AG04449 (cell line): ENCODE results near the gene AP5S1.

Experiments used
- CTCF ChIA-PET: fragments of 350-600 bp; formaldehyde crosslinking; extraction: SDS; loops from one replicate; lab custom pipeline; 2021; ENCODE audit warnings: antibody characterized with exemption; lab: Yijun Ruan, JAX
- POLR2A ChIA-PET: fragments of 400-600, 350-600 bp; formaldehyde crosslinking; extraction: SDS; loops from one replicate; lab custom pipeline; 2020; ENCODE audit warnings: antibody characterized with exemption, inconsistent platforms; lab: Yijun Ruan, JAX
- DNase-seq: peaks from one replicate; pipeline ENCODE4 v3.0.0-alpha.2; 2010; ENCODE audit warnings: low read depth, low spot score
- H3K4me3 ChIP-seq: 2 replicates; pipeline ENCODE4 v1.5.1; 2011; ENCODE audit warnings: low read depth, mild to moderate bottlenecking, control low read depth, low read length
- TF ChIP-seq, protein P1 (sequence below): IDR thresholded peaks from one replicate; pipeline ENCODE4 v1.5.1; 2011; ENCODE audit warnings: mild to moderate bottlenecking, moderate library complexity, low read length, control low read depth, inconsistent platforms; ENCODE audit not compliant: insufficient read depth; ENCODE audit errors: missing control alignments

The AP5S1 gene

GRCh38 chr20:3803854-3804253, 16.5 kb upstream of the AP5S1 start:
- TF ChIP-seq, protein P1, sequence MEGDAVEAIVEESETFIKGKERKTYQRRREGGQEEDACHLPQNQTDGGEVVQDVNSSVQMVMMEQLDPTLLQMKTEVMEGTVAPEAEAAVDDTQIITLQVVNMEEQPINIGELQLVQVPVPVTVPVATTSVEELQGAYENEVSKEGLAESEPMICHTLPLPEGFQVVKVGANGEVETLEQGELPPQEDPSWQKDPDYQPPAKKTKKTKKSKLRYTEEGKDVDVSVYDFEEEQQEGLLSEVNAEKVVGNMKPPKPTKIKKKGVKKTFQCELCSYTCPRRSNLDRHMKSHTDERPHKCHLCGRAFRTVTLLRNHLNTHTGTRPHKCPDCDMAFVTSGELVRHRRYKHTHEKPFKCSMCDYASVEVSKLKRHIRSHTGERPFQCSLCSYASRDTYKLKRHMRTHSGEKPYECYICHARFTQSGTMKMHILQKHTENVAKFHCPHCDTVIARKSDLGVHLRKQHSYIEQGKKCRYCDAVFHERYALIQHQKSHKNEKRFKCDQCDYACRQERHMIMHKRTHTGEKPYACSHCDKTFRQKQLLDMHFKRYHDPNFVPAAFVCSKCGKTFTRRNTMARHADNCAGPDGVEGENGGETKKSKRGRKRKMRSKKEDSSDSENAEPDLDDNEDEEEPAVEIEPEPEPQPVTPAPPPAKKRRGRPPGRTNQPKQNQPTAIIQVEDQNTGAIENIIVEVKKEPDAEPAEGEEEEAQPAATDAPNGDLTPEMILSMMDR: no peak
- CTCF ChIA-PET: interaction anchor here (1.5 to 1.8 kb wide), 2 partner anchors 10 to 15 kb away, joined by 6 to 9 read pairs; partner anchors contain the start of gene AP5S1
- no peak for DNase-seq
- POLR2A ChIA-PET: no interaction called here
- H3K4me3 ChIP-seq: no peak overlapping the region

- ChIA-PET POLR2A (no interaction called here), CTCF (interaction anchor here (1.5 to 1.8 kb wide), 2 partner anchors 10 to 15 kb away, joined by 6 to 9 read pairs; partner anchors contain the start of gene AP5S1)
- DNase-seq: no peak
- TF ChIP-seq, protein P1: no peak
- no peak overlapping the region for H3K4me3 ChIP-seq
Observed at GRCh38 chr20:3804254-3804751, 16.0 kb upstream of the AP5S1 start.

DNA sequence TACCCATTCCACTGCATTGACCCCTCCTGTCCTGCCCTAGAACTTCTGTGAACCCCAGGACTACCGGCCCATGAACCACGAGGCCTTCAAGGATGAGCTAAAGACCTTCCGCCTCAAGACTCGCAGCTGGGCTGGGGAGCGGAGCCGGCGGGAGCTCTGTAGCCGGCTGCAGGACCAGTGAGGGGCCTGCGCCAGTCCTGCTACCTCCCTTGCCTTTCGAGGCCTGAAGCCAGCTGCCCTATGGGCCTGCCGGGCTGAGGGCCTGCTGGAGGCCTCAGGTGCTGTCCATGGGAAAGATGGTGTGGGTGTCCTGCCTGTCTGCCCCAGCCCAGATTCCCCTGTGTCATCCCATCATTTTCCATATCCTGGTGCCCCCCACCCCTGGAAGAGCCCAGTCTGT, 15.6 kb upstream of the AP5S1 start:
- CTCF ChIA-PET: interaction anchor here (0.6 to 1.8 kb wide), 2 partner anchors 9 to 51 kb away, joined by 3 to 6 read pairs; no protein-coding TSS in a partner anchor
- no peak overlapping the region for H3K4me3 ChIP-seq
- no peak for DNase-seq
- POLR2A ChIA-PET: no interaction called here
- TF ChIP-seq, protein P1: no peak

GRCh38 chr20:3808544-3808943, 11.8 kb upstream of the AP5S1 start:
- H3K4me3 ChIP-seq: no peak overlapping the region
- no peak for DNase-seq
- ChIA-PET POLR2A (interaction anchor here (0.7 kb wide), 1 partner anchor 10 kb away, joined by 3 read pairs; no protein-coding TSS in a partner anchor), CTCF (interaction anchor here (1.1 kb wide), 1 partner anchor 132 kb away, joined by 3 read pairs; no protein-coding TSS in a partner anchor)
- TF ChIP-seq, protein P1: no peak

DNA sequence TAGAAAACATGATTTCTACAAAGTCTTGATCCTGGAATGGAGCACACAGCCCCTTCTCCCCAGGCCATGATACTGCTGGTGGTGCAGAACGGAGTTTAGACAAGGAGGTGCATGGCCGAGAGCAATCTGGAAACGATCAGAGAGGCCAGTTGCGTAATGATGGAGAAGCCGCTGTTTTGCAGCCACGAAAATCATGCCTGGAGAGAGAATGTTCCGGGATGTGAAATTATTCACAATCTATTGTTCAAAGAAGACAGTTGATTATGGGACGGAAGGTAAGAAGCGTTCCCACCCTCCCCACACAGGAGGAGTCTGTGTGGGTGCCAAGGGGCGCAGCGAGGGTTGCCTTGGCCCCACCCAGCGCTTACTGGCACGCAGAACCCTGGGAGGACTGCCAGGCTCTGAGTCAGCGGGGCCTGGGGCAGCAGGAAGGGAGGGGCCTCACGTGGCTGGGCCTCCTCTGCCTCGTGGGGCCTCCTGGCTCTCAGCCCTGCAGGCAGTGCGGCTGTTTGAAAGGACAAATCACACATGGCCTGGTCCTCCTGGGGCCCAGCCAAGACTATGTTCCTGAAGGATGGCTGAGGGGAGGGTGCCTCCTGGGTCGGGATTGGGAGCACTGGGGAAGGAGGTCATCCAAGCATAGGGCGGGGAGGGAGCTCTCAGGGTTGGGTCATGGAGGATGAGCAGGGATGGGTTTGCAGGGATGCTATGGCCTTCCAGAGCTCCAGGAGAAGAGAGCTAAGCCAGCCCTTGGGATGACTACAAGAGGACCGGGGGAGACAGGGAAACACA, 8.7 kb upstream of the AP5S1 start:
- peak overlapping the region; percentile 38 for H3K4me3 ChIP-seq
- ChIA-PET POLR2A (interaction anchor here (1.0 to 2.0 kb wide), 3 partner anchors 9 to 25 kb away, joined by 3 to 12 read pairs (median 3); partner anchors contain the start of genes AP5S1, CDC25B and CENPB), CTCF (interaction anchor here (0.7 to 2.9 kb wide), 8 partner anchors 16 to 281 kb away, joined by 3 to 18 read pairs (median 6); partner anchors contain the start of gene CDC25B)
- DNase-seq: peak; percentile 91
- TF ChIP-seq, protein P1: no peak
